GM21528 (cell line): ENCODE data around the gene OR2L8.
A peak's percentile ranks its signal among the peaks of the same experiment; 100 is the strongest.

Experiments used
- ATAC-seq: cut with Tn5 transposase; IDR thresholded peaks from one replicate; pipeline ENCODE4 v1.9.1; 2021; ENCODE audit warnings: mild to moderate bottlenecking, moderate library complexity; ENCODE audit not compliant: unreplicated experiment, low FRiP score

Gene OR2L8

GRCh38 chr1:247948558-247948957 is at the start of gene OR2L8:
Gene OR2L8, plus strand, starts transcription at chr1:247948858. Its CDS starts 0 bp downstream, at chr1:247948858.
- ATAC-seq = no peak

GRCh38 chr1:247904122-247904521 is 44.5 kb upstream of the OR2L8 start:
- no peak for ATAC-seq

- no peak for ATAC-seq
Measured at GRCh38 chr1:247905181-247905580, 43.5 kb upstream of the OR2L8 start.

GRCh38 chr1:247905910-247906503 is 42.7 kb upstream of the OR2L8 start:
- ATAC-seq = no peak

- no peak for ATAC-seq
Measured at GRCh38 chr1:247906504-247907047, 42.1 kb upstream of the OR2L8 start.

GRCh38 chr1:247908766-247909165 is 39.9 kb upstream of the OR2L8 start:
- ATAC-seq = no peak

- no peak for ATAC-seq
Measured at GRCh38 chr1:247913786-247914185, 34.9 kb upstream of the OR2L8 start.

GRCh38 chr1:247914941-247915662 is 33.6 kb upstream of the OR2L8 start:
- ATAC-seq = no peak

GRCh38 chr1:247919952-247920351 is 28.7 kb upstream of the OR2L8 start, which contains the start of gene OR2T8:
Gene OR2T8, plus strand, starts transcription at chr1:247920252. Its CDS starts 766 bp downstream, at chr1:247921018.
- ATAC-seq = no peak

- ATAC-seq = no peak
Measured at GRCh38 chr1:247923941-247924340, 24.7 kb upstream of the OR2L8 start.

GRCh38 chr1:247924868-247925267 is 23.8 kb upstream of the OR2L8 start, which contains the start of gene OR2AJ1:
Gene OR2AJ1, plus strand, starts transcription at chr1:247924889. Its CDS starts 8,880 bp downstream, at chr1:247933769.
- ATAC-seq = no peak

- ATAC-seq = no peak
Measured at GRCh38 chr1:247933989-247934388, 14.7 kb upstream of the OR2L8 start.

GRCh38 chr1:247935781-247936180 is 12.9 kb upstream of the OR2L8 start:
- no peak for ATAC-seq

GRCh38 chr1:247936415-247936814 is 12.2 kb upstream of the OR2L8 start:
- ATAC-seq = no peak

GRCh38 chr1:247936965-247937734 is 11.5 kb upstream of the OR2L8 start:
- ATAC-seq = peak; percentile 100

- ATAC-seq = no peak
Measured at GRCh38 chr1:247942624-247943023, 6.0 kb upstream of the OR2L8 start.

GRCh38 chr1:247953408-247953807 is 4.8 kb downstream of the OR2L8 start:
- ATAC-seq = no peak

GRCh38 chr1:247961791-247962190 is 13.1 kb downstream of the OR2L8 start:
- ATAC-seq = no peak

GRCh38 chr1:247962911-247963588 is 14.4 kb downstream of the OR2L8 start:
- no peak for ATAC-seq

GRCh38 chr1:247964933-247965332 is 16.3 kb downstream of the OR2L8 start, which contains the start of gene OR2AK2:
Gene OR2AK2, plus strand, starts transcription at chr1:247965233. Its CDS starts 144 bp downstream, at chr1:247965377.
- no peak for ATAC-seq
